Cardiac muscle cell (in vitro differentiated cells and primary cell): ENCODE measurements around the gene CSTPP1. TPM values are rescaled to one million over a fixed set of nuclear protein-coding genes. Genes with fewer than 3 reads are reported as not detected.

Source experiments
- DNase-seq, 2 donors: peaks; one replicate each; pipeline versions ENCODE4 v3.0.0 to v3.0.0-alpha.2; 2010 to 2017; ENCODE audit warnings: low read depth in 1 of 2, low spot score in 1 of 2
- H3K27ac ChIP-seq: fragments of 200-600 bp; sonication (generic); 2 replicates; pipeline ENCODE4 v1.5.1; 2016
- H3K27me3 ChIP-seq: fragments of 200-600 bp; sonication (generic); 2 replicates; pipeline ENCODE4 v1.6.0; 2016; ENCODE audit warnings: control low read depth
- H3K36me3 ChIP-seq: fragments of 200-600 bp; sonication (generic); 2 replicates; pipeline ENCODE4 v1.5.1; 2016; ENCODE audit warnings: control low read depth
- H3K4me1 ChIP-seq: fragments of 200-600 bp; sonication (generic); 2 replicates; pipeline ENCODE4 v1.8.1; 2017; ENCODE audit warnings: low read depth, mild to moderate bottlenecking, mixed run types
- H3K4me3 ChIP-seq: fragments of 200-600 bp; sonication (generic); 2 replicates; pipeline ENCODE4 v1.5.1; 2016; ENCODE audit warnings: mild to moderate bottlenecking
- H3K9me3 ChIP-seq: fragments of 200-600 bp; sonication (generic); 2 replicates; pipeline ENCODE4 v1.5.1; 2017; ENCODE audit warnings: low read depth, mild to moderate bottlenecking, control low read depth
- polyA plus RNA-seq: library from polyadenylated mRNA; unstranded; fragments of >200 nt; fragmentation: Nextera tagmentation; extraction: Ambion mirVana; gene quantifications from 2 replicates; pipeline ENCODE4 v1.2.1, GENCODE V29; 2016
- total RNA-seq: library from RNA; depleted of rRNA; stranded (reverse); fragments of >200 nt; gene quantifications from 2 replicates; pipeline ENCODE4 v1.2.3, GENCODE V29; 2016
- TF ChIP-seq, protein P1 (sequence below): IDR thresholded peaks from 2 replicates; pipeline ENCODE4 v1.5.1; 2012; ENCODE audit warnings: low read depth, mild to moderate bottlenecking, low read length

Gene CSTPP1
- total and polyA plus RNA-seq, 2 experiments from 2014 or later: 46.4 to 81.6 TPM

DNA sequence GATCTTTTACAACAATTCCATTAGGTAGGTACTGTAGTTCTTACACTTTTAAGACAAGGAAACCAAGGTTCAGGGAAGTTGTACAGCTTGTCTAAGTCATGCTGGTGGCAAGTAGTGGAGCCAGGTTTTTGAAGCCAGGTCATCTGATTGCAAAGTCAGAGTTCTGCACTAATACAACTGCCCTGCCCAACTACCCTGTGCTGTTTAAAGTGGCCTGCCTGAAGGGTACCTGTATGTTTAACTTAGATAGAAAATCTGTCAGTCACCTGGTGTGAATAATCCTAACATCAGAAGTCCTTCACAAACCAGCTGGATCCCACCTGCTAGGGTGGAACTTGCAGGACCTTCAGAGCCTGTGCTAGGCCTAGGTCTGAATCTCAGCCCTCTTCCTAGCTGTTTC, 195.9 kb downstream of the CSTPP1 start:
- H3K27ac ChIP-seq: no peak overlapping the region
- no peaks in the 10 kb centered on the region for H3K27me3 ChIP-seq
- no peaks in the 10 kb centered on the region for H3K9me3 ChIP-seq
- peaks cover 17% of the 10 kb centered on the region for H3K4me1 ChIP-seq
- no peak overlapping the region for H3K4me3 ChIP-seq
- no peak for DNase-seq
- TF ChIP-seq, protein P1, sequence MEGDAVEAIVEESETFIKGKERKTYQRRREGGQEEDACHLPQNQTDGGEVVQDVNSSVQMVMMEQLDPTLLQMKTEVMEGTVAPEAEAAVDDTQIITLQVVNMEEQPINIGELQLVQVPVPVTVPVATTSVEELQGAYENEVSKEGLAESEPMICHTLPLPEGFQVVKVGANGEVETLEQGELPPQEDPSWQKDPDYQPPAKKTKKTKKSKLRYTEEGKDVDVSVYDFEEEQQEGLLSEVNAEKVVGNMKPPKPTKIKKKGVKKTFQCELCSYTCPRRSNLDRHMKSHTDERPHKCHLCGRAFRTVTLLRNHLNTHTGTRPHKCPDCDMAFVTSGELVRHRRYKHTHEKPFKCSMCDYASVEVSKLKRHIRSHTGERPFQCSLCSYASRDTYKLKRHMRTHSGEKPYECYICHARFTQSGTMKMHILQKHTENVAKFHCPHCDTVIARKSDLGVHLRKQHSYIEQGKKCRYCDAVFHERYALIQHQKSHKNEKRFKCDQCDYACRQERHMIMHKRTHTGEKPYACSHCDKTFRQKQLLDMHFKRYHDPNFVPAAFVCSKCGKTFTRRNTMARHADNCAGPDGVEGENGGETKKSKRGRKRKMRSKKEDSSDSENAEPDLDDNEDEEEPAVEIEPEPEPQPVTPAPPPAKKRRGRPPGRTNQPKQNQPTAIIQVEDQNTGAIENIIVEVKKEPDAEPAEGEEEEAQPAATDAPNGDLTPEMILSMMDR: no peak
- H3K36me3 ChIP-seq: no peaks in the 10 kb centered on the region

- Histone ChIP-seq H3K36me3 (no peaks in the 10 kb centered on the region), H3K27me3 (no peaks in the 10 kb centered on the region), H3K27ac (no peak overlapping the region), H3K4me3 (no peak overlapping the region), H3K4me1 (peaks cover 17% of the 10 kb centered on the region), H3K9me3 (no peaks in the 10 kb centered on the region)
- TF ChIP-seq, protein P1: no peak
- DNase-seq: no peak
These were observed 196.4 kb downstream of the CSTPP1 start for GRCh38 chr11:47132981-47133380.

- peak overlapping the region; percentile 21 for H3K27ac ChIP-seq
- TF ChIP-seq, protein P1: no peak
- no peaks in the 10 kb centered on the region for H3K9me3 ChIP-seq
- peaks cover 17% of the 10 kb centered on the region for H3K4me1 ChIP-seq
- H3K4me3 ChIP-seq: no peak overlapping the region
- DNase-seq: no peak
- H3K27me3 ChIP-seq: no peaks in the 10 kb centered on the region
- no peaks in the 10 kb centered on the region for H3K36me3 ChIP-seq
These were observed 199.8 kb downstream of the CSTPP1 start for GRCh38 chr11:47136327-47136726.

DNA sequence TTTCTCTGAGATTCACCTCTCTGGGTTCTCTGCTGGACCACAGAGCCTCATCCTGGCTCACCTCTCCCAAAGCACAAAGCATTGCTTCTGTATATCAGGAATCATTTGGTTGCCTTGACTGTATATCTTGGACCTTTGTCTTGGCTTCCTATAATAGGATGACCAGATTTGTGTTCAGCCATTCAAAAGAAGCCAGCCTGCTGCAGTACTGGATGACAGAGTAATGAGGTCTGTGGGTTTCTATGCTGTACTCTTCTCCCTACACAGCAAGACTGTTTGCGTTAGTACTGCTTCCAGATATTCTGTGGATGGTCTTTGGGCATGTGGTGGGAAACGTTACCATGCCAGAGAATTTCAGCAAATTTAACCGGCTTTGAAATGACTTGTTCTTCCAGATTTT, 200.4 kb downstream of the CSTPP1 start:
- TF ChIP-seq, protein P1: no peak
- no peaks in the 10 kb centered on the region for H3K27me3 ChIP-seq
- no peak overlapping the region for H3K27ac ChIP-seq
- H3K4me1 ChIP-seq: peaks cover 17% of the 10 kb centered on the region
- H3K4me3 ChIP-seq: no peak overlapping the region
- DNase-seq: no peak
- no peaks in the 10 kb centered on the region for H3K36me3 ChIP-seq
- no peaks in the 10 kb centered on the region for H3K9me3 ChIP-seq

GRCh38 chr11:47137476-47137875, 200.9 kb downstream of the CSTPP1 start:
- TF ChIP-seq, protein P1: no peak
- Histone ChIP-seq H3K4me3 (no peak overlapping the region), H3K27me3 (no peaks in the 10 kb centered on the region), H3K9me3 (no peaks in the 10 kb centered on the region), H3K27ac (no peak overlapping the region), H3K4me1 (peaks cover 14% of the 10 kb centered on the region), H3K36me3 (no peaks in the 10 kb centered on the region)
- no peak for DNase-seq

- Histone ChIP-seq H3K27me3 (no peaks in the 10 kb centered on the region), H3K36me3 (no peaks in the 10 kb centered on the region), H3K9me3 (no peaks in the 10 kb centered on the region), H3K27ac (no peak overlapping the region), H3K4me3 (no peak overlapping the region), H3K4me1 (no peaks in the 10 kb centered on the region)
- no peak for DNase-seq
- TF ChIP-seq, protein P1: no peak
These were observed 203.3 kb downstream of the CSTPP1 start for GRCh38 chr11:47139878-47140277.
